Inflammatory macrophage treated with lipopolysaccharide for 4 hours (primary cell): ENCODE measurements around the gene TMEM131.

ENCODE experiments used
- DNase-seq: peaks from one replicate; pipeline ENCODE4 v3.0.0-alpha.2; 2020

The TMEM131 gene

DNA sequence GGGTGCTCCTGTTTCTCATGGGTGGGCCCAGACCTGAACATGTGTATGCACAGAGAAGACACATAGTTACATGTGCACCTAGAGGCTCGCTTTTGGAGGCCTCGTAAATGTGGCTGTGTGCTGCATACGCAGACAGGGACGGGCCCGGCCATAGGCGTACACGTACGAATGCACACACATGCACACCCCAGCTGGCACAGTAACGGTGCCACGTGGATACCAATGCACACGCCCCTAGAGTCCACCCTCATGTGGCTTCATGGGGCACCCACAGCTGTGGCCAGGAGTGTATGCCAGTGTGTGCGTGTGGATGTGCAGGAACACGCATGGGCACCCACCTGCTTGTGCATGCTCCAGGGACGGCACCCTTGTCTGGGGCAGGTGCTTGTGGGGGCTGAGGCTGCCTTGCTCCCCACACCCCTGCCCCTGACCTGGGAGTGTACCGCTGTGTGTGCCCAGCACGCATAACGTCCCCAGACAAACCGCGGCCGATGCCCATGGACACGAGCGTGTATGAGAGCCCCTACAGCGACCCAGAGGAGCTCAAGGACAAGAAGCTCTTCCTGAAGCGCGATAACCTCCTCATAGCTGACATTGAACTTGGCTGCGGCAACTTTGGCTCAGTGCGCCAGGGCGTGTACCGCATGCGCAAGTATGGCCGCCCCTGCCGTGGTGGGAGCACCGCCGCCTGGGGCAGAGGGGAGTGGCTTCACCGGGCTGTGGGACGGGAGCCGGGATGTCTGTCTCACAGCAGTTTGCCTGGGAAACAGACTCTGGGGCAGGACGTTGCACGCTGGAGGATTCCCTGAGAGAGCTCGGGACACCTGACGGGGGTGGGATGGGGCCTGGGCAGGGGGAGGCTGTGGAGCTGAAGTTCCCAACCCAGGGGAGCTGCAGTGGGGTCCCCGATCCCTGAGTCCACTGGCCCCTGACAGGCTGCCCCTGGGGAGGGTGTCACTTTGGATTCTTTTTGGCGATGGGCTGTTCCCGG is 261.4 kb downstream of the TMEM131 start:
- no peak for DNase-seq

DNA sequence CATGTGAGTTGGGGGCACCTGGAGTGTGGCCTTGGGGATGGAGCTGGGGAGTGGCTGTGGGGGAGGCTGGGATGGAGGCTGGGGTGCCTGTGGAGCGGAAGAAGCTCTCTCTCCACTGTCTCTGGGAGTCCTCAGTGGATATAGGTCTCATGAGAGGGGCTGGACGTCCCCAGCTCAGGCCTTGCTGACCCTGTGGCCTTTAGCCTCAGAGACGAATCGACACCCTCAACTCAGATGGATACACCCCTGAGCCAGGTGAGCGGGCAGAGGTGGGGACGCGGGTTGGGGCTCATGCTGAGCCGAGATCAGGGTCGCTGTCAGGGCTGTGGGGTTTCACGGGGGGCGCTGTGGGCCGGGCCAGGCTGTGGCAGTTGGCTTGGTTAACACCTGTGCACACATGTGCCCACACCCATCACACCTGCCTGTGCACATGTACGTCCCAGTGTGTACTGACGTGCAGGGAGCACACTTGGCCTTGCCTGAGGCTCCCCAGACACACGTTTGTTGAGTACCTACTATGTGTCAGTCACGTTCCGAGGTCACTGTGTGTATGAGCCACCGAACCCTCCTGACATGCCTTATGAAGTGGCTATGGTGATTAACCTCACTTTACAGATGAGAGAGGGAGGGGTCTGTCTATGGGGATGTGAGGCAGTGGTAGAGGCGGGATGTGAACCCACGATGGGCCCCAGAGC is 262.3 kb downstream of the TMEM131 start:
- DNase-seq = no peak

DNA sequence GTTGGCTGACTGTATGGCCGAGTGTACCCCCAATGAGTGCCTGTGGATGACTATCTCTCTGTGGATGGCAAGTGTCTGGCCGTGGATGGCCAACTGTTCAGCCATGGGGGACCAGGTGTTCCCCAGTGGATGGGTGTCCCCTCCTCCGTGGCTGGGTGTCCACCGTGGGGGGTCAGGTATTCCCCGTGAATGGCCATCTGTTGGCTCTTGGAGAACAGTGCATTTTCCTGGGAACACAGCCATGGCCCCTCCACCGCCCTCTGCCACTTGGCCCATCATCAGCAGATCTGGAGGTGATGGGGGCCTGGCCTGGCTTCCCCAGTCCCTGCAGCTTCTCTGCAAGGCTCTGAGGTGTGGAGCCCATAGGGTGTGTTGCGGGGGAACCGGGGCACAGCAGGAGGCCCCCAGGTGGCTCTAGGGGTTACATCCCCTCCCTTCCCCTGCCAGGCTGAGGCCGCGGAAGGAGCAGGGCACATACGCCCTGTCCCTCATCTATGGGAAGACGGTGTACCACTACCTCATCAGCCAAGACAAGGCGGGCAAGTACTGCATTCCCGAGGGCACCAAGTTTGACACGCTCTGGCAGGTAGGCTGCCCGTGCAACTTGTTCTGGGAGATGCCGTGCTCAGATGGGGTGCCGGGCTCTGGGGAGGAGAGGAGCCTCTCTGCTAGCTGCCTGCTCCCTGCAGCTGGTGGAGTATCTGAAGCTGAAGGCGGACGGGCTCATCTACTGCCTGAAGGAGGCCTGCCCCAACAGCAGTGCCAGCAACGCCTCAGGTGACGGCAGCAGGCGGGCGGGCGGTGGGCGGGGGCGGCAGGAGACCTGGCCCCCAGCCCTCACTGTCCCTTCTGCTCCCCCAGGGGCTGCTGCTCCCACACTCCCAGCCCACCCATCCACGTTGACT is 263.1 kb downstream of the TMEM131 start:
- no peak for DNase-seq

DNA sequence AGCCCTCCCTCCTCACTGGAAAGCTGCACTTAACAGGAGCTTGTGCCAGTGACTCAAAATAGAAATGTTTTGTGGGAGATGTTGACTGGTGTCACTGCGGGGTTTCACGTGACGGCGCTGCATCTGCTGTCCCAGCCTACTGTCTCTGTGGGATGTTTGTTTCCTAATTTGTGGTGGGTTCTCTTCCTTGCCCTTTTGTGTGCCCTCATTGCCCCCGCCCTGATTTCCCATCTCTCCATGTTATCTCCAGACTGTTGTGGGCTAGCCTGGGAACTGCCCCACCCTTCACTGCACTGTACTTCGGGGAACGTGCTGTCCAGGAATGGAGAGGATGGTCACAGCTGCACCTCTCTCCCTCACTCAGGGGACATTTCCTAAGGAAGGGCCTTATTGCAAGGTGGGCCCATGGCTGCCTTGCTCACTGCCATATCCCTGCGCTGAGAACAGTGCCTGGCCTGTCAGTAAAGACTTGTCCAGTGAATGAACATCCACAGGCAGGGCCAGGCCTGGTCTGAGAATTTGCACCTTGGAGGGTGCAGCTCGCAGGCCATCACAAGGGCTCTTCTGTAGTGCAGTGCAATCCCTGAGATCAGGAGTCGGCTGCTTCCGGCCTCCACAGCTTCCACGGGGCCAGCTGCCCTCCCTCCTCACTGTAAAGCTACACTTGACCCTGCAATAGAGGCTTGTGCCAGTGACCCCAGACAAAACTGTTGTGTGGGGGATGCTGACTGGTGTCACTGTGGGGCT is 264.3 kb downstream of the TMEM131 start:
- no peak for DNase-seq

DNA sequence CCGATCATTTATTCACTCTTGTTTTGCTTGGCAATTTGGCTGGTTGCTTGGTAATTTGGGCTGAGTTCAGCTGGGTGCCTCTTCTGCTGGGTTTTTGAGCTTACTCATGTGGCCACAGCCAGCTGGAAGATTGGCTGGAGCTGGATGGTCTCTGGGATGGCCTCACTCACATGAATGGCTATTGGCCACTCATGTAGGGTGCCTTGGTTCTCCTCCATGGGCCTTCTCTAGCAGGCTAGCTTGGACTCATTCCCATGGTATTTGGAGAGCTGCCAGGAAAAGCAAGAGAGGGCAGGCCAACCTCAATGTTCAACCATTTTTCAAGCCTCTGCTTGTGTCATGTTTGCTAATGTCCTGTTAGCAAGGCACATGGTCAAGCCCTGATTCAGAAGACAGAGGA is 265.5 kb downstream of the TMEM131 start:
- DNase-seq = no peak

DNA sequence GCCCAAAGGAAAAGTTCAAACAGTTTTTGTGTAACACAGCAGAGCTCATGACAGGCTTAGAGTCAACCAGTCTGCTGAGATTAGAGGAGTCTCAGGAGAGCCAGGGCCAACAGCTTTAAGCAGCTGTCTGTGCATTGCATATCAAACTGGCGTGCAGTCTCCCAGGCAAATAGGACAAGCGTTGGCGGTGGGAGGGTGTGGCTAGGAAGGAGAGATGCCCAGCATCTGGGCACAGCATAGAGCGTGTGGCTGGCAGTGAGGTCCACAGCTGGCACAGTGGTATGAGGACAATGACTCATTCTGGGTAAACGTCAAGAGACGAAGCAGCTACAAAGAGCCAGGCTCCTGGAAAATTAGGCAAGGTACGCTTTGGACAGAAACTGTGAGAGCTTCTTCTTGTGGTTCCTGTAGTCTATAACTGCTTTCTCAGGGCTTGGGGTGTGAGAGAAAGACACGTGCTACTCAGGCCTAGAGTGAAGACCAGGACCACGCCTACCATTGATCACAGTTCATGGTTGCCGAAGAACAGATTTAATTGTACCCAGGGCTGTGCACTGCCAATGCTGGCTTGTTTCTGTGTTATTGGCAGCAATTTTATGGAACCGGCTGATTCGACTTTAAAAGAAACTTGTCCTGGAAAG is 267.5 kb downstream of the TMEM131 start:
- no peak for DNase-seq

DNA sequence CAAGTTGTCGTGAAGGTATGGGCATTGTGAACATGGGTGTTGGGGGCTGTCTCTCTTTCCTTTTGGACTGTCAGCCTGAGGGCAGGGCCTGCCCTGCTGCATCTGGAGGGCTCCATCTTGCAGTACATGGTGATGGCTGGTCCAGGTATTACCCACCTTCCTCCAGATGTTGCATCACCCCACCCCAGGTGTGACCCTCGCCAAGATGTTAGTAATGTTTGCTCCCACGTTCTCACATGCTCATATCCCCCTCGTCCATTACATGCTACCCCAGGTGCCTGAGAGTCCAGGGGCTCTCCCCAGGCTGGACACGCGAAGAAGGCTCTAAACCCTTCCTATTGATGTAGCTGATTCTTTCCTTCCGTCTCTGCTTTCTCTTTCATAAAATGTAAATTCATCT is 268.5 kb downstream of the TMEM131 start:
- no peak for DNase-seq

DNA sequence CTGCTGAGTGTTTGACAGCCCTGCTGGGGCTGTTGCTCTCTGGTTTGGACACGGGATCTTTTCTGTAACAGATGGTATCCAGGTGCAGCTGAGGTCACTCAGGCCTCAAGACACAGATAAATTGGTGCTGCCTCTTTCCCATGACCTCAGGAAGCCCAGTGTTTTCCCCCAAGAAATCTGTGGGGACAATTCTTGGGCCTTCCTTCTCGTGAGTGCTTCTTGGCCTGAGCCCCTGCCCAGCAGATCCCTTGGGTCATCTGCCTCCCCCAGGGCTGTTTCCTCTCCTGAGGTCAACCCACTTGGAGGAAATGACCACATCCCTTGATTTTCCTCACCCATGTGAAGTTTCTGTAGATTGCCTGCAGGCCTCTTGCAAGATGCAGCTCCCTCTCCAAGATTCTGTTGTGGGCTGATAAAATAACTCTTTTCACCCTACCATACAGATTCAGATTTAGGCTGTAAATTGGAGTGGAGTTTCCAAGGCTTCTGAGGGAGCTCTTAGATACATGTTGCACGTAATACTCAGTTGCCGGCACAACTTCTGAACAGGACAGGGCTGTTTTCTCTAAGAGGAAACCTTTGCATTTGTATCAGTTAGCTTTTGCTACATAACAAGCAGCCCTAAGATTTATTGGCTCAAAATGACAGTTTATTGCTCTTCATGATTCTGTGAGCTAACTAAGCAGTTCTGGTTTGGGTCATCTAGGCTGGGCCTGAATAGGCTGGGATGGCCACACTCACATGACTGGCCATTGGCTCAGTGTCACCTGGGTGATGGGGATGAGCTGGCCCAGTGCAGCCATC is 269.3 kb downstream of the TMEM131 start:
- no peak for DNase-seq

DNA sequence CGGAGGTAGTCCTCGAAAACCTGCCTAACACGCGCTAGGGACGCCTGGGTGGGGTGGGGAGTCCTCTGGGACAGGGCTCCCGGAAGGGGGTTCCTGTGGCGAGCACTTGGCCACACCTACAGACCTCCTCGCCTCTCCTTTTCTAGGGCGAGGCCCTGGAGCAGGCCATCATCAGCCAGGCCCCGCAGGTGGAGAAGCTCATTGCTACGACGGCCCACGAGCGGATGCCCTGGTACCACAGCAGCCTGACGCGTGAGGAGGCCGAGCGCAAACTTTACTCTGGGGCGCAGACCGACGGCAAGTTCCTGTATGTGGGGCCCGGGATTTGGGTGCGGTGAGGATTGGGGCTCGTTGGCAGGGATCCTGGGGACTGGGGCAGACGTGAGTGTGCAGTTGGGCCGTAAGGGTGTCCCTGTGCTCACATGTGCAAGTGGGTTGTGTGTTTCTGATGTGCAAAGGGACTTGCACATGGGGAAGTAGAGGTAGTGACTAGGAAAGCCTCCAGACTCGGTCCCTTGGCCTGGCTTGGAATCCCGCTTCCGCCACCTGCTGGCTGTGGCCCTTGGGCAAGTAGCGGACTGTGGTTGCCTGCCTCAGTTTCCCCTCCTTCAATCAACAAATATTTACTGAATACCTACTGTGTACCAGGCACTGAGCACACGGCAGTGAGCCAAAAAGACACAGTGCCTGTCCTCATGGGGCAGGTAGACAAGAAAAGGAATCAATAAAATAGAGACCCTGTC is 270.6 kb downstream of the TMEM131 start:
- no peak for DNase-seq

DNA sequence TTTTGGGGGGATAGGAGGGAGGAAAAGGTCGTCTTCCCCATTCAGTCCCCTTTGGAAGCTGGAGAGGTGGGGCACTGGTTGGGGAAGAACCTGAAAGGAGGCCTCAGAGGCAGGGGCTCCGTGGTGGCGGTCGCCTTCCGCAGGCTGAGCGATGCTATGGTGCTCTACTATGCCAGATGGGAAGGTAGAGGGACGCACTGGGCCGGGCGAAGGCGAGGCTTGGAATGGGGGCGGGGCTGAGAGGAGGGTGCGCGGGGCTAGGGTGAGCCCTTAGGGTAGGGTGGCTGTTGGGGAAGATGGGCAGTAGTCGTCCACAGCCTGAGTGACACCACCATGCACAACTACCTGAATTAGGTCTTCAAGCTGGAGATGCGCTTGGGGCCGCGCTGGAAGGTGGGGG is 271.2 kb downstream of the TMEM131 start:
- no peak for DNase-seq

DNA sequence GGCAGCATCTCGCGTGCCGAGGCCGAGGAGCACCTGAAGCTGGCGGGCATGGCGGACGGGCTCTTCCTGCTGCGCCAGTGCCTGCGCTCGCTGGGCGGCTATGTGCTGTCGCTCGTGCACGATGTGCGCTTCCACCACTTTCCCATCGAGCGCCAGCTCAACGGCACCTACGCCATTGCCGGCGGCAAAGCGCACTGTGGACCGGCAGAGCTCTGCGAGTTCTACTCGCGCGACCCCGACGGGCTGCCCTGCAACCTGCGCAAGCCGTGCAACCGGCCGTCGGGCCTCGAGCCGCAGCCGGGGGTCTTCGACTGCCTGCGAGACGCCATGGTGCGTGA is 271.7 kb downstream of the TMEM131 start:
- no peak for DNase-seq

DNA sequence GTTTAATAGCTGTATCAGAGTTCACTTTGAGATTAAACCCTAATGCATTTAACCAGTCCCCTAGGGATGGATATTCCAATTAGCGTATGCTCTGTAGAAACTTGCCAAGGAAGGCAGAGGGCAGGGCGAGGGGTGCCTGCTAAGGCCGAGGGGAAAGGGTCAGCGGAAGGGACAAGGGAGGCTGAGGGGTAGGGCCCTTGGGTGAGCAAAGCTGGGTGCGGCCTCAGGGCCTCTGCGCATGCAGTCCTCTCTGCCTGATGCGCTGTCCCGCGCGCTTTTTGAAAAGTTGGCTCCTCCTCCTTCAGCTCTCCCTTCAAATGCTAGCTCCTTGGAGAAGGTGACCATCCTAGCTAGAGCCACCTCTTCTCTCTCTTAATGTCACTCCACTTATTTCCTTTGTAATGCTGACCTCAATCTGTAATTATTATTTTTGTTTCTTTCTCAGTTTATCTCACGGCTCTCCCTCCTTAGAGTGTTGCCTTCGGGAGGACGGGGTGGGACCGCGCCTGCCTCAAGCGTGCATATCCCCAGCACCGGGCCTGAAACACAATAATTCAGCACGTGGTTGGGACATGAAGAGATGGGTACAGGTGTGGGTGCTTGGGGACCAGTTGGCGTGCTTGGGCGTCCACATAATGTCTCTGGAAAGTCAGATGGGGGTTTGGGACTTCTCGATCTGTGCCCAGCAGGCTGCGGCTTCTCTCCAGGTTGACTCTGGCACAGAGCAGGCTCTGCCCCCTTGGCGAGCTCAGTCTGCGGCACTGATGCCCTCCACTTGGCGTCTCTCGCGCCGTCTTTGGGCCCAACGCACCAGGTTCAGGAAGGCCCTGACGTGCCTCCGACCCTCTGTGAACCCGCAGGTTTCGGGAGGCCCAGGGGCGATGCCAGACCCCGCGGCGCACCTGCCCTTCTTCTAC is 272.3 kb downstream of the TMEM131 start:
- no peak for DNase-seq

DNA sequence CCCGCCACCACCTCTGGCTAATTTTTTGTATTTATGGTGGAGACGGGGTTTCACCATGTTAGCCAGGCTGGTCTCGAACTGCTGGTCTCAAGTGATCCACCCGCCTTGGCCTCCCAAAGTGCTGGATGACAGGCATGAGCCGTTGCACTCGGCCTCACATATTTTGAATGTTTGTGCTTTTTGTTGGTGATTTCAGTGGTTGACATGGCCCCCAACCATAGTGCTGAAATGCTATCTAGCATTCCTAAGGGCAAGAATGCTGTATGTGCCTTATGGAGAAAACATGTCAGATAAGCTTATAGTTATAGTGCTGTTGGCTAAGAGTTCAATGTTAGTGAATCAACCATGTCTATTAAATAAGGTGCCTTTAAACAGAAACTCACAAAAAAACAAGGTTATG is 273.5 kb downstream of the TMEM131 start:
- DNase-seq = no peak

DNA sequence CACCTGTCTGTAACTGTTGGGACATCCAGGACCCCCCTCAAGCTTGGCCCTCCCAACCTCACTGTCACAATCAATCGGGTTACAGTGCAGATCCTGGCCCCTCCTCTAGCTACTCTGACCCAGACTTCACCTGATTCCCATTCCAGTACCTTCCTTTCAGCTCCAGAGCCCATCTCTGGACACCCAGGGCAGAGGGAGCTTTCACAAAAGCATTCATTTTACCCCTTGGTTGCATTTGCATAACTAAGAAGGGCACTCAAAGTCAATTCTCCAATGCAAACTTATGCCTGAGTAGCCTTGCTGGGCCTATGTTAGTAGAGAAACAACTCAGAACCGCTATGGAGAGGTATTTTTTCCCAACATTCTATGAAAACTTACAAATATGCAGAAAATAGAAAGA is 275.0 kb downstream of the TMEM131 start:
- no peak for DNase-seq

DNA sequence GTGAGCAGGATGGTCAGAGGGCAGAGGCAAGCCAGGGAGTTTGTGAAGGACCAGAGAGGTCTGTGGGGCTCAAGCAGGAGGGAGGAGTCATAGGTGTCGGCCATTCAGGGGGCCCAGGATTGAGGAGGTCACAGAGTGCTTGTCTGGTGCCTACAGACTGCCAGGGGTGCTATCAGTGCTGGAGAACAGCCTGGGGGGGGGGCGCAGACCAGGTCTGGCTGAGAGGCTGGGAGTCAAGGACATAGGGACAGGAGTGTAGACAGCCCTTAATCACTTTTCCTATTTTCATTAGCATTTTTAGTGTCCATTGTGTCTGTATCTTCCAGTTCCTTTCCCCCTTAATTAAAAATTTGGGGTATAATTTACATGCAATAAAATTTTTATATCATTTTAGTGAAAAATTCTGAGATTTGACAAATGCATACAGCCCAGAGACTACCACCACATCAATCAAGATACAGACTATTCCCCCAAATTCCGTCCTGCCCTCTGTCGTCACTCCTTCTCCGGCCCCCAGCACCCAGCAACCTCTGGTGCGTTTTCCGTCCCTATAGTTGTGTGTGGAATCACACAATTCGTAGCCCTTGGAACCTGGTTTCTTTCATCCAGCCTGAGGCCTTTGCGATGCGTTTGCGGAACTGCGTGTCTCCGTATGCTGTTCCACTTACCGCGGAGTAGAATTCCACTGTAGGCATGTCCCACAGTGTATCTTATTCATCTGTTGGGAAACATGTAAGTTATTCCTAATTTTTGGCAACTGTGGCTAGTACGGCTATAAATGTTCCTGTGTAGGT is 276.2 kb downstream of the TMEM131 start:
- no peak for DNase-seq

DNA sequence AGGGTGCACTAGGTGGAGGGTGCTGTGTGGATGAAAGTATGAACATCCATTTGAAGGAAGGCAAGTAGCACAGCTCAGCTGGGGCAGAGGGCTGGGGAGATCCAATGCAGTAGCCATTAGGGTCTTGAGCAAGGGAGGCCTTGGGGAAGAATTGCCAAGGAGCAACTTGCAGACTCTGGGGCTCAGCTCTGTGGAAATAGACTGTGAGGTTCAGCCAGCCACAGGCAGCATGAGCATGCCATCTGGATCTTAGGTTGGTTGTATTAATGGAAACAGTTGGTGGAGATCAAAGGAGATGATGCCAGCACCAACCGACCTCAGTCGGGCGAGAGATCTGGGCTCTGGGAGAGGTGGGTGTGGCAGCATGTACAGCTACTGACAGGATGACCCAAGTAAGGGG is 276.8 kb downstream of the TMEM131 start:
- DNase-seq = no peak

DNA sequence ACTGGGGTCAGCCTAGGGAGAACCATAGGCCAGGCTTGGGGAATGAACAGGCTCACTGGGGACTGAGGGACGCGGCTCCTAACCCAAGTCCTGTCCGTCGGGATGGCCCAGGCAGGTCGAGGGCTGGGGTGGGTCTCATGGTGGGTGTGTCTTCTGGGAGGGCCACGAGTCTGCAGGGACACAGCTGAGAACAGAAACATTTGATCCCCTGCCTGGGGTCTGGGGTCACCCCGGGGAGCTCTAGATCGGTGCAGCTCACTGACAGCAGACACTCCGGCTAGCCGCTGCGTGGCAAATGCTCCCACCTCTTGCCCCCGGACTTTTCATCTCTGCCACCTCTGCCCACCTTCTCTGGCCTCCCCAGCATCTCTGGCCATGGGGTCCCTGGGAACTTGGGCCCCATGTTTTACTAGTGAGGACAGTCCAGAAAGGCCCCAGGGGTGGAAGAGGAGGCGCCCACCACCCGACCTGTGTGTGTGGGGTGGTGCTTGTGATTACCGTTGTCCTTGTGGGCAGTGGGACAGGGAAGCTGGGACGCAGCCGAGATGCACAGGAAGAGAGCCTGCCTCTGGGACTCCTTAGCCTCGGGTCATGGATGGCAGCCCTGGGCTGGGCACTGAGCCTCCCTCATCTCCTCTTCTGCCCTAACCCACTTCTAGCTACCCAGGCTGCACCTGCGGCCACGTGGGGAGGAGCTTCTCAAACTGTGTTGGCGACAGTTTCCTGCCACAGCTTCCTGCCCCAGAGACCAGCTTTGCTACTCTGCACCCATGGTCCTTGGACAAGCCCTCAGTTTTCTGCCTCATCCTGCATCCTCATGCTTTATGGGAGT is 277.5 kb downstream of the TMEM131 start:
- DNase-seq = no peak

DNA sequence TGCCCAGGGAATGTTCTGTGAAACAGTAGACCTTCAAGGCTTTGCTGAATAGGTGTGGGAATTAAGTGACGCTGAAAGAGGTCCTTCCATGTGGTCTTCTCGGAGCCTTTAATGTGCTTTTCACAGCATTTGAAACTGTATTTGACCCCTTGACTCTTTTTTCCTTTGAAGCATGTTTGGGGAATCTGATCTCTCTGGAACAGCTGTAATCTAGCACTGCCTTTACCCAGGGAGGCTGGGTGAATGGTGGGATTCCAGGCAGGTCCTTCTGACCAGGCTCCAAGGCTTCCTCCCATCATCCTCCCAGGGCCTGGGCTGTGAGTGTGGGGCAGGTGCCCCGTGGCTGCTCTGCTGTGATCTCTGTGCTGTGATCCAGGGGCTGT is 278.1 kb downstream of the TMEM131 start:
- DNase-seq = no peak
